Measurements from ENCODE around the gene PCTP.

DNA sequence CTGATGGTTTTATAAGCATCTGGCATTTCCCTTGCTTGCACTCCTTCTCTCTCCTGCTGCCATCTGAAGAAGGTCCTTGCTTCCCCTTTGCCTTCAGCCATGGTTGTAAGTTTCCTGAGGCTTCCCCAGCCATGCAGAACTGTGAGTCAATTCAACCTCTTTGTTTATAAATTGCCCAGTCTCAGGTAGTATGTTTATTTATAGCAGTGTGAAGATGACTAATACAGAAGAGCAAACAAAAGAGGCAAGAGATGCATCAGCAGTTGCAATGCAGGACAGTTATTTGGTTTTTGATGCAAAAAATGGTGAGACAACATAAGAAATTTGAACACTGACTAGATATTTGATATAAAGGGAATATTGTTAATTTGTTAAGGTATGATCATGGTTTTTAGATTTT lies 45.0 kb upstream of the PCTP start:
- TF ChIP-seq, protein P1, sequence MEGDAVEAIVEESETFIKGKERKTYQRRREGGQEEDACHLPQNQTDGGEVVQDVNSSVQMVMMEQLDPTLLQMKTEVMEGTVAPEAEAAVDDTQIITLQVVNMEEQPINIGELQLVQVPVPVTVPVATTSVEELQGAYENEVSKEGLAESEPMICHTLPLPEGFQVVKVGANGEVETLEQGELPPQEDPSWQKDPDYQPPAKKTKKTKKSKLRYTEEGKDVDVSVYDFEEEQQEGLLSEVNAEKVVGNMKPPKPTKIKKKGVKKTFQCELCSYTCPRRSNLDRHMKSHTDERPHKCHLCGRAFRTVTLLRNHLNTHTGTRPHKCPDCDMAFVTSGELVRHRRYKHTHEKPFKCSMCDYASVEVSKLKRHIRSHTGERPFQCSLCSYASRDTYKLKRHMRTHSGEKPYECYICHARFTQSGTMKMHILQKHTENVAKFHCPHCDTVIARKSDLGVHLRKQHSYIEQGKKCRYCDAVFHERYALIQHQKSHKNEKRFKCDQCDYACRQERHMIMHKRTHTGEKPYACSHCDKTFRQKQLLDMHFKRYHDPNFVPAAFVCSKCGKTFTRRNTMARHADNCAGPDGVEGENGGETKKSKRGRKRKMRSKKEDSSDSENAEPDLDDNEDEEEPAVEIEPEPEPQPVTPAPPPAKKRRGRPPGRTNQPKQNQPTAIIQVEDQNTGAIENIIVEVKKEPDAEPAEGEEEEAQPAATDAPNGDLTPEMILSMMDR (conservative IDR thresholded peaks at IDR 0.05): no peak
- no peak for TF ChIP-seq ZFX (IDR thresholded peaks at IDR 0.05)

Data from C4-2B (cell line).